Keratinocyte (primary cell): ENCODE data around the gene MAB21L3. TPM values are rescaled to one million over a fixed set of nuclear protein-coding genes. Genes with fewer than 3 reads are reported as not detected.

Experiments
- DNase-seq: peaks from one replicate; pipeline ENCODE4 v3.0.0-alpha.2; 2011; ENCODE audit warnings: low read depth, missing footprints, low spot score
- FAIRE-seq: peaks from 2 replicates; lab custom pipeline; 2011; peaks lifted over from hg19 to GRCh38; lab: Jason Lieb, UNC
- H2AFZ ChIP-seq: 2 replicates; pipeline ENCODE4 v1.6.0; 2012; ENCODE audit warnings: low read length, control low read depth, inconsistent platforms; ENCODE audit not compliant: control insufficient read depth
- H3K27ac ChIP-seq: 2 replicates; pipeline ENCODE4 v1.5.1; 2011; ENCODE audit warnings: low read length; ENCODE audit not compliant: control insufficient read depth, insufficient read depth
- H3K27me3 ChIP-seq: 3 replicates; pipeline ENCODE4 v1.6.0; 2011; ENCODE audit warnings: low read length; ENCODE audit not compliant: control insufficient read depth, insufficient read depth; ENCODE audit errors: extremely low read depth
- H3K36me3 ChIP-seq, 2 experiments: 2 replicates in 1 of 2; 3 replicates in 1 of 2; pipeline ENCODE4 v1.5.1; 2011; ENCODE audit warnings: low read length in 2 of 2, mild to moderate bottlenecking in 1 of 2; ENCODE audit not compliant: control insufficient read depth in 2 of 2, insufficient read depth in 2 of 2; ENCODE audit errors: extremely low read depth in 1 of 2
- H3K4me1 ChIP-seq: 3 replicates; pipeline ENCODE4 v1.5.1; 2011; ENCODE audit warnings: low read length; ENCODE audit not compliant: control insufficient read depth, insufficient read depth; ENCODE audit errors: extremely low read depth
- H3K4me2 ChIP-seq: 3 replicates; pipeline ENCODE4 v1.6.0; 2011; ENCODE audit warnings: low read depth, low read length; ENCODE audit not compliant: control insufficient read depth, insufficient read depth; ENCODE audit errors: extremely low read depth
- H3K4me3 ChIP-seq, 3 experiments: fragments of 200-600 bp in 1 of 3; sonication (generic) in 1 of 3; 2 replicates in 2 of 3; 3 replicates in 1 of 3; pipeline ENCODE4 v1.5.1; 2011 to 2016; ENCODE audit warnings: low read length in 3 of 3, mild to moderate bottlenecking in 3 of 3, control low read depth in 2 of 3, inconsistent platforms in 1 of 3, low read depth in 1 of 3, mixed read lengths in 1 of 3, mixed run types in 1 of 3, moderate library complexity in 1 of 3; ENCODE audit not compliant: control insufficient read depth in 2 of 3, insufficient read depth in 2 of 3; ENCODE audit errors: extremely low read depth in 1 of 3
- H3K79me2 ChIP-seq: 2 replicates; pipeline ENCODE4 v1.6.0; 2012; ENCODE audit warnings: low read length; ENCODE audit not compliant: control insufficient read depth, insufficient read depth
- H3K9ac ChIP-seq: 3 replicates; pipeline ENCODE4 v1.6.0; 2011; ENCODE audit warnings: low read length; ENCODE audit not compliant: control insufficient read depth, insufficient read depth; ENCODE audit errors: extremely low read depth
- H3K9me1 ChIP-seq: 3 replicates; pipeline ENCODE4 v1.6.0; 2011; ENCODE audit warnings: low read length; ENCODE audit not compliant: control insufficient read depth, insufficient read depth; ENCODE audit errors: extremely low read depth
- H3K9me3 ChIP-seq: 2 replicates; pipeline ENCODE4 v1.5.1; 2012; ENCODE audit warnings: low read depth, low read length; ENCODE audit not compliant: control insufficient read depth
- H4K20me1 ChIP-seq: 3 replicates; pipeline ENCODE4 v1.6.0; 2011; ENCODE audit warnings: low read length; ENCODE audit not compliant: control insufficient read depth, insufficient read depth; ENCODE audit errors: extremely low read depth
- EZH2 ChIP-seq: IDR thresholded peaks from one replicate; pipeline ENCODE4 v1.6.1; 2012; ENCODE audit warnings: inconsistent platforms, mild to moderate bottlenecking, low read length, moderate library complexity
- dilution Hi-C: fragments of 300-500 bp; cut with MboI; formaldehyde crosslinking; loops from one replicate; pipeline ENCODE4 v1.7.0; 2020; ENCODE audit warnings: low sequenced_read_pairs; ENCODE audit not compliant: extremely low pct_ligation_motif_present
- polyA plus RNA-seq, 5 experiments: library from polyadenylated mRNA; depleted of rRNA in 3 of 5; stranded (reverse) in 3 of 5; stranded (forward) in 1 of 5; unstranded in 1 of 5; fragments of >200 nt; gene quantifications; 1 replicate in 1 of 5; 2 replicates in 3 of 5; 3 replicates in 1 of 5; pipeline versions ENCODE4 v1.2.1 to v1.2.3, GENCODE V29; 2011 to 2012; ENCODE audit warnings: missing spikeins in 2 of 5, low read depth in 1 of 5, low replicate concordance in 1 of 5
- TF ChIP-seq, protein P1 (sequence below), 3 experiments: IDR thresholded peaks in 1 of 3; conservative IDR thresholded peaks in 1 of 3; optimal IDR thresholded peaks in 1 of 3; 2 replicates in 2 of 3; 3 replicates in 1 of 3; pipeline versions ENCODE3 to v1.5.1; 2011; ENCODE audit warnings: low read length in 3 of 3, mild to moderate bottlenecking in 3 of 3, moderate library complexity in 2 of 3, control low read depth in 1 of 3, inconsistent platforms in 1 of 3; ENCODE audit not compliant: insufficient read depth in 2 of 3; ENCODE audit errors: extremely low read depth in 1 of 3

Gene MAB21L3
- polyA plus RNA-seq, 1 donor (not counting 4 experiments of a cell fraction or from before 2014, with no cell fraction given), result 0.29 TPM

DNA sequence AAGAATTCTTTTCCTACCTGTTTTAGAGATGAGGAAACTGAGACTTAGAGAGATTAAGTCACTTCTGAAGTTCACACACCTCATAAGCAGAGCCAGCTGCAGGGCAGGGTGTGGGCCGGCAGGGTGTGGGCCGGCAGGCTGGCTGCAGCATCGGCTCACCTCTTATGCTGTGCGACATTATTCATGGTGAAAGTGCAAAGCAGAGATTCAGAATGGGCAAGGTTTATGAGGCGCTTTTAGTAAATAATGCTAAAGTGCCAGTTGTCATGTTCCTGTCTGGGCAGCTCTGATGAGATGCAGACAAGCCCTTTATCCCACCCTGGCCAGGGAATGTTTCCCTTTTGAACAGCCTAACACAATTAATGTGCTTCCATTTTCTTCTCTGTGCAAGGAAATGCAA, 14.6 kb downstream of the MAB21L3 start:
- dilution Hi-C loops, result no loop called here
- peaks cover 0 to 3% of the 10 kb centered on the region in 2 experiments for H3K36me3 ChIP-seq
- H3K4me1 ChIP-seq, result peaks cover 3% of the 10 kb centered on the region
- no peaks in the 10 kb centered on the region for H3K79me2 ChIP-seq
- H3K9me1 ChIP-seq, result no peaks in the 10 kb centered on the region
- no peak overlapping the region for H3K4me2 ChIP-seq
- no peaks in the 10 kb centered on the region for H4K20me1 ChIP-seq
- TF ChIP-seq, protein P1, sequence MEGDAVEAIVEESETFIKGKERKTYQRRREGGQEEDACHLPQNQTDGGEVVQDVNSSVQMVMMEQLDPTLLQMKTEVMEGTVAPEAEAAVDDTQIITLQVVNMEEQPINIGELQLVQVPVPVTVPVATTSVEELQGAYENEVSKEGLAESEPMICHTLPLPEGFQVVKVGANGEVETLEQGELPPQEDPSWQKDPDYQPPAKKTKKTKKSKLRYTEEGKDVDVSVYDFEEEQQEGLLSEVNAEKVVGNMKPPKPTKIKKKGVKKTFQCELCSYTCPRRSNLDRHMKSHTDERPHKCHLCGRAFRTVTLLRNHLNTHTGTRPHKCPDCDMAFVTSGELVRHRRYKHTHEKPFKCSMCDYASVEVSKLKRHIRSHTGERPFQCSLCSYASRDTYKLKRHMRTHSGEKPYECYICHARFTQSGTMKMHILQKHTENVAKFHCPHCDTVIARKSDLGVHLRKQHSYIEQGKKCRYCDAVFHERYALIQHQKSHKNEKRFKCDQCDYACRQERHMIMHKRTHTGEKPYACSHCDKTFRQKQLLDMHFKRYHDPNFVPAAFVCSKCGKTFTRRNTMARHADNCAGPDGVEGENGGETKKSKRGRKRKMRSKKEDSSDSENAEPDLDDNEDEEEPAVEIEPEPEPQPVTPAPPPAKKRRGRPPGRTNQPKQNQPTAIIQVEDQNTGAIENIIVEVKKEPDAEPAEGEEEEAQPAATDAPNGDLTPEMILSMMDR (optimal IDR thresholded peaks at IDR 0.05 in 1 of 3, IDR thresholded peaks at IDR 0.05 in 1 of 3, conservative IDR thresholded peaks at IDR 0.05 in 1 of 3; ENCODE audit: extremely low read depth in 1 of 3, insufficient read depth in 2 of 3, low read length in 3 of 3), result no peak
- TF ChIP-seq EZH2, result no peak
- H3K27me3 ChIP-seq, result no peaks in the 10 kb centered on the region
- H3K4me3 ChIP-seq, result no peak overlapping the region
- no peak overlapping the region for H2AFZ ChIP-seq
- H3K27ac ChIP-seq, result no peak overlapping the region
- DNase-seq (no peak), FAIRE-seq (no peak)
- no peak overlapping the region for H3K9ac ChIP-seq
- H3K9me3 ChIP-seq, result no peaks in the 10 kb centered on the region

DNA sequence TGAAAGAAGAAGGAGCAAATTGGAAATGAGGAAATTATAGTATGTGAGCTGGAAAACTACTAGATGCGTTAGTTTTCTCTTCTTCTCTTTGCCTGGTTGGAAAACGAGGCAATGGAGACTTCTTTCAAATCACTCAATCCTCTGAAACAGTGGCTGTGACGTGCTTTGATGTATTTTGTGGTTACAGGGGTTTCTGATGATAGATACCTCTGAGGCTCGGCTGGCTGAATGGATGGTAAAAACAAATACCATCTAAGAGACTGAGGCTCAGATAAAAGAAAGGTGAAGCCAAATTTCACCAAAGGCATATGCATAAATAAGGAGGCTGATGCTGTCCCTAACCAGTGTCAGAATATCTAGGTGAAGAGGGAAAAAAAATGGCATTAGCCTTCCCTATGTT, 15.1 kb downstream of the MAB21L3 start:
- Histone ChIP-seq H2AFZ (no peak overlapping the region), H3K4me3 (no peak overlapping the region), H3K4me2 (no peak overlapping the region), H3K79me2 (no peaks in the 10 kb centered on the region), H3K27me3 (no peaks in the 10 kb centered on the region), H4K20me1 (no peaks in the 10 kb centered on the region), H3K9ac (no peak overlapping the region), H3K27ac (no peak overlapping the region), H3K9me1 (no peaks in the 10 kb centered on the region), H3K36me3 (peaks cover 0 to 3% of the 10 kb centered on the region in 2 experiments), H3K9me3 (no peaks in the 10 kb centered on the region), H3K4me1 (peaks cover 3% of the 10 kb centered on the region)
- dilution Hi-C loops, result no loop called here
- FAIRE-seq (no peak), DNase-seq (no peak)
- no peak for TF ChIP-seq EZH2
- TF ChIP-seq, protein P1 (optimal IDR thresholded peaks at IDR 0.05 in 1 of 3, IDR thresholded peaks at IDR 0.05 in 1 of 3, conservative IDR thresholded peaks at IDR 0.05 in 1 of 3; ENCODE audit: extremely low read depth in 1 of 3, insufficient read depth in 2 of 3, low read length in 3 of 3), result no peak
